ENCODE results near the gene KCNH5.

DNA sequence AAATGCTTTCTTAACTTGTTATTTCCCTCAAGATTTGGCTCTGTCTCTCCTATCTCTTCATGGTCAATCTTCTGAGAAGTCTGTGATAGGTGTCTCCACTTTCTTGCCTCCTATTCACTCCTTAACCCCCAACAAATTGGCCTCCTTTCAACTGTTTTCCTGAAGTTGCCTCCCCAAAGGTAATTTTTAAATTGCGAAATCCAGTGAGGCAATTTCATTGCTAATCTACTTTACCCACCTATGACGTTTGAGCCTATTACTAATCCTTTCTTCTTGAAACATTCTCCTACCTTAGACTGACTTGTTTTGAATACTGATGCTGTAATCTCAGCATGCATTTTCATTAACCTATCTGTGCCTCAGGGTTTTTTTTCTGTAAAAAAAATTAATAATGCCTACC is 6.0 kb upstream of the KCNH5 start:
- TF ChIP-seq GATA2 (IDR thresholded peaks at IDR 0.05; ENCODE audit: low read depth, low read length) (no peak), GATA3 (IDR thresholded peaks at IDR 0.05; ENCODE audit: low read depth, low read length) (no peak)

Measured in SH-SY5Y (cell line).